Activated CD8-positive, alpha-beta T cell treated with anti-CD3 and anti-CD28 coated beads, Interleukin-2, amount 10 ng/mL, durations not matched to agents 7 days and 5 days (primary cell): ENCODE measurements around the gene GLIS1. TPM values are rescaled to one million over a fixed set of nuclear protein-coding genes. Genes with fewer than 3 reads are reported as not detected.

Experiments used
- ATAC-seq: fragments of 150-1000 bp; cut with Tn5 transposase; one replicate; pipeline ENCODE4 v1.10.0; 2021; ENCODE audit warnings: moderate library complexity
- CTCF ChIA-PET: fragments of 350-600 bp; sonication (Branson Sonifier 250); formaldehyde crosslinking; loops from one replicate; lab custom pipeline; 2021; ENCODE audit warnings: antibody characterized with exemption; lab: Charles Lee
- POLR2A ChIA-PET: fragments of 350-600 bp; sonication (Branson Sonifier 250); formaldehyde crosslinking; loops from one replicate; lab custom pipeline; 2021; ENCODE audit warnings: antibody characterized with exemption; lab: Charles Lee
- DNase-seq: peaks from one replicate; pipeline ENCODE4 v3.0.0-alpha.2; 2020
- H3K27ac Mint-ChIP-seq: one replicate; pipeline ENCODE4 v1.8.0; 2021; ENCODE audit warnings: mild to moderate bottlenecking, mixed read lengths
- H3K27me3 Mint-ChIP-seq: one replicate; pipeline ENCODE4 v1.8.0; 2021; ENCODE audit warnings: low read depth, mixed read lengths
- H3K36me3 Mint-ChIP-seq: one replicate; pipeline ENCODE4 v1.8.0; 2021; ENCODE audit warnings: low read depth, mixed read lengths
- H3K4me1 Mint-ChIP-seq: one replicate; pipeline ENCODE4 v1.8.0; 2021; ENCODE audit warnings: low read depth, mixed read lengths
- H3K4me3 Mint-ChIP-seq: one replicate; pipeline ENCODE4 v1.8.0; 2021; ENCODE audit warnings: mild to moderate bottlenecking, mixed read lengths
- H3K9me3 Mint-ChIP-seq: one replicate; pipeline ENCODE4 v1.8.0; 2022; ENCODE audit warnings: mixed read lengths; ENCODE audit not compliant: insufficient read depth
- total RNA-seq, 2 experiments: library from RNA; stranded (reverse); gene quantifications; one replicate each; pipeline ENCODE4 v1.2.3, GENCODE V29; 2021

The GLIS1 gene
- total RNA-seq: not detected

GRCh38 chr1:53739109-53739681 is at the start of gene GLIS1:
TSS of gene GLIS1 (minus strand) at chr1:53739164. CDS start at chr1:53738064, 1,100 bp downstream.
- H3K9me3 Mint-ChIP-seq: peaks cover 6% of the 10 kb centered on the region
- ATAC-seq (peak; percentile 97), DNase-seq (peak; percentile 67)
- peaks cover 7% of the 10 kb centered on the region for H3K4me1 Mint-ChIP-seq
- ChIA-PET CTCF (no interaction called here), POLR2A (no interaction called here)
- H3K36me3 Mint-ChIP-seq: peaks cover 3% of the 10 kb centered on the region
- H3K27me3 Mint-ChIP-seq: peaks cover 68% of the 10 kb centered on the region
- H3K4me3 Mint-ChIP-seq: peak within 1 kb of the TSS; percentile 58
- H3K27ac Mint-ChIP-seq: no peak within 1 kb of the TSS

DNA sequence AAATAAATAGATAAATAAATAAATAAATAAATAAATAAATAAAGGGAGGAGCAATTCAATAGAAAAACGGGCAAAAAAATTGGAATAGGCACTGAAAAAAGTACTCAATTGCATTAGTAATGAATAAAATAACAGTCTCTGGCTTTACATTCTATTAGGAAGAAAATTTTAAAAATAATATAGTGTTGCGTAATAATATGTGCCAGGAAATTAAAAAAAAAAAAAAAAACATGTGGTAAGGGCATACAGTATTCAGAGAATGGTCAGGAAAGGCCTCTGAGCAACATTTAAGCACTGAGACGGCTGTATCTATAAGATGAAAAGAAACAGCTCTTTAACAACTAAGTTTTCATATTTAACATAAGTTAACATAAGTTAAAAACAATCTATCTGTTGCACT is 48.7 kb upstream of the GLIS1 start:
- DNase-seq: no peak
- Mint-ChIP-seq H3K4me1 (peaks cover 14% of the 10 kb centered on the region), H3K4me3 (no peak overlapping the region), H3K36me3 (peaks cover 42% of the 10 kb centered on the region), H3K27me3 (no peaks in the 10 kb centered on the region), H3K27ac (no peak overlapping the region), H3K9me3 (no peaks in the 10 kb centered on the region)
- POLR2A ChIA-PET: interaction anchor here (0.7 kb wide), 1 partner anchor 148 kb away, joined by 3 read pairs; no protein-coding TSS in a partner anchor
- ATAC-seq: no peak
- CTCF ChIA-PET: no interaction called here

DNA sequence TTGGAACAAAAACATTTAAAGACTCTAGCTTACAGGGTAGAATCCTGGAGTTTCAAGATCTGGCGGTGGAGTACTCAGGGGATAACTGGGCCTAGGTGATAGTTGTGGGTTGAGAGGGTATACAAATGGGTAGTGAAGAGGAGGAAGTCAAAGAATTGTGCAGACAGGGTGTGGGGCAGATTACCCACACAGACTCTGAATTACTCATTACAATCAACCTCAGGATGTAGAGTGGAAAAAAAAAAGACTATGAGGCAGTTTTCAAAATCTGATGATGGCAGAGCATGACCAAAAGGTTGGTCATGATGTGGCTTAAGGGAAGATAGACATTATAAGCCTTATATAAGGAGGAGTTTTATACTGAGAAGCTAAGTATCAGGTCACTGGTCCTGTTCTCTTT is 44.1 kb upstream of the GLIS1 start:
- Mint-ChIP-seq H3K9me3 (no peaks in the 10 kb centered on the region), H3K36me3 (peaks cover 43% of the 10 kb centered on the region), H3K4me3 (no peak overlapping the region), H3K27ac (peak overlapping the region; percentile 27), H3K4me1 (peaks cover 14% of the 10 kb centered on the region), H3K27me3 (no peaks in the 10 kb centered on the region)
- ChIA-PET CTCF (no interaction called here), POLR2A (no interaction called here)
- ATAC-seq: peak; percentile 81
- DNase-seq: peak; percentile 33

DNA sequence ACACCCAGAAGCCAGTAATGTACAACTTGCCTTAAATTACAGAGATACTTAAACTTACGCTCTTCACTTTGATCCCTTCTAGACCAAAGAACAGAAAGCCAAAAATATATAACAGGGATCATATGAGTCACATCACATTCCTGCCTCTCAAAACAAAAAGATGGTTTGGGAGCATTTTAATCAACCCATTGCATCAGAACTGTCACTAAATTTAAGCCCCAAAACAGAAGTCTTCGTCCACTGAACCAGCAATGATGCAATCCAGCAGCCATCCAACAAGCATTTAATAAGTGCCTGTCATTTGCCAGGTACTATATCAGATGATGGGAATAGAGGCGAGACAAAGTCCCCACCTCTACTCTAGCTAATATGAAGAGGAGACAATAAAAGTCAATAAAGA is 42.7 kb upstream of the GLIS1 start:
- H3K27ac Mint-ChIP-seq: no peak overlapping the region
- H3K36me3 Mint-ChIP-seq: peaks cover 46% of the 10 kb centered on the region
- no peak for ATAC-seq
- H3K27me3 Mint-ChIP-seq: no peaks in the 10 kb centered on the region
- ChIA-PET POLR2A (interaction anchor here (0.7 kb wide), 1 partner anchor 9 kb away, joined by 4 read pairs; no protein-coding TSS in a partner anchor), CTCF (no interaction called here)
- H3K4me1 Mint-ChIP-seq: peaks cover 14% of the 10 kb centered on the region
- H3K9me3 Mint-ChIP-seq: no peaks in the 10 kb centered on the region
- no peak for DNase-seq
- no peak overlapping the region for H3K4me3 Mint-ChIP-seq

DNA sequence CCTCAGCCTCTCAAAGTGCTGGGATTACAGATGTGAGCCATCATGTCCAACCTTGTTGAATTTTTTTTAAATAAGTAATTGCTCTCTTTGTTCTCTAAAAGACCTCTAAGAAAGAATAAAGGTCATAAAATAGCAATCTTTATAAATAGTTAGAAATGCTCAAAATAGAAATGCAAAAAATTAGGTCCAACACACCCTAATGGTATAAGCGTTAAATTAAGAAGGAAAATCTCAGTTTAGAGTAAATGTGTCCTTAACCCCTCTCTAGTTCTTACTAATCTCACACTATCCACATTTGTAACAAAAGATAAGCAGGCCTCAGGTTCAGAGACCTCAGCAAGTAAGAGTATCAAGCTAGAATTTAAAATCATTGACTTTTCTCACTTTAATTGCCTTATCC is 38.3 kb upstream of the GLIS1 start:
- no peak for DNase-seq
- Mint-ChIP-seq H3K9me3 (no peaks in the 10 kb centered on the region), H3K4me3 (no peak overlapping the region), H3K27me3 (no peaks in the 10 kb centered on the region), H3K4me1 (no peaks in the 10 kb centered on the region), H3K27ac (no peak overlapping the region), H3K36me3 (peaks cover 31% of the 10 kb centered on the region)
- POLR2A ChIA-PET: no interaction called here
- CTCF ChIA-PET: no interaction called here
- ATAC-seq: no peak

GRCh38 chr1:53771648-53772047 is 32.7 kb upstream of the GLIS1 start:
- ATAC-seq: no peak

DNA sequence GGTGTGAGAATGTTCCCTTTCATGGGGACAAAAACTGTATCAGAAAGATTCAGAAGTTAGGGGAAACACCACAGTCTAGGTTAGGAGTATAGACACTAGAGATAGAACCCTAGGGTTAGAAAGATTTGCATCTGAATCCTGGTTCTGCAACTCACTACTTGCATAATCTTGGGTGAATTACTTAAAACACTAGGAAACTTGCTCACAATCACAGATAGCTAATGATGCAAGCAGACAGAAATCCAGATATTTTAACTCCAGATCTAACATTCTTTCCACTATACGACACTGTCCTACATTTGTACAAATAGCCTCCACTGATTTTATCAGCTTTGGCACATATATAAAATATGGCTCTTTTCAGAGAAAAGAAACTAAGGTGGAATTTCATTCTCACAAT is 30.8 kb upstream of the GLIS1 start:
- ChIA-PET POLR2A (no interaction called here), CTCF (no interaction called here)
- Mint-ChIP-seq H3K9me3 (no peaks in the 10 kb centered on the region), H3K36me3 (peaks cover 47% of the 10 kb centered on the region), H3K4me3 (no peak overlapping the region), H3K27me3 (no peaks in the 10 kb centered on the region), H3K27ac (no peak overlapping the region), H3K4me1 (peaks cover 31% of the 10 kb centered on the region)
- DNase-seq (no peak), ATAC-seq (no peak)

More at GRCh38 chr1:53771648-53772047, 32.7 kb upstream of the GLIS1 start:
- POLR2A ChIA-PET: no interaction called here
- Mint-ChIP-seq H3K9me3 (no peaks in the 10 kb centered on the region), H3K4me1 (peaks cover 12% of the 10 kb centered on the region), H3K27me3 (no peaks in the 10 kb centered on the region), H3K4me3 (no peak overlapping the region), H3K27ac (no peak overlapping the region), H3K36me3 (peaks cover 38% of the 10 kb centered on the region)
- no peak for DNase-seq
- CTCF ChIA-PET: interaction anchor here (1.5 to 2.3 kb wide), 2 partner anchors 18 to 39 kb away, joined by 3 to 10 read pairs; no protein-coding TSS in a partner anchor

- POLR2A ChIA-PET: no interaction called here
- Mint-ChIP-seq H3K4me3 (no peak overlapping the region), H3K27ac (no peak overlapping the region), H3K9me3 (no peaks in the 10 kb centered on the region), H3K36me3 (peaks cover 50% of the 10 kb centered on the region), H3K27me3 (no peaks in the 10 kb centered on the region), H3K4me1 (peaks cover 31% of the 10 kb centered on the region)
- CTCF ChIA-PET: no interaction called here
- no peak for DNase-seq
- no peak for ATAC-seq
Observed at GRCh38 chr1:53769184-53769583, 30.2 kb upstream of the GLIS1 start.

GRCh38 chr1:53766831-53767405 is 28.0 kb upstream of the GLIS1 start:
- ATAC-seq: peak; percentile 21
- Mint-ChIP-seq H3K27ac (peak overlapping the region; percentile 61), H3K4me3 (peak overlapping the region; percentile 50)

GRCh38 chr1:53766194-53766742 is 27.3 kb upstream of the GLIS1 start:
- ChIA-PET POLR2A (no interaction called here), CTCF (no interaction called here)
- Mint-ChIP-seq H3K27ac (peak overlapping the region; percentile 72), H3K9me3 (no peaks in the 10 kb centered on the region), H3K36me3 (peaks cover 48% of the 10 kb centered on the region), H3K4me3 (no peak overlapping the region), H3K4me1 (peaks cover 31% of the 10 kb centered on the region), H3K27me3 (no peaks in the 10 kb centered on the region)
- ATAC-seq: peak; percentile 21
- DNase-seq: no peak

More at GRCh38 chr1:53766831-53767405, 28.0 kb upstream of the GLIS1 start:
- ChIA-PET CTCF (interaction anchor here (0.8 kb wide), 1 partner anchor 9 kb away, joined by 3 read pairs; no protein-coding TSS in a partner anchor), POLR2A (interaction anchor here (0.6 kb wide), 1 partner anchor 31 kb away, joined by 4 read pairs; no protein-coding TSS in a partner anchor)
- Mint-ChIP-seq H3K9me3 (no peaks in the 10 kb centered on the region), H3K4me1 (peaks cover 31% of the 10 kb centered on the region), H3K27me3 (no peaks in the 10 kb centered on the region), H3K36me3 (peaks cover 50% of the 10 kb centered on the region)
- no peak for DNase-seq

DNA sequence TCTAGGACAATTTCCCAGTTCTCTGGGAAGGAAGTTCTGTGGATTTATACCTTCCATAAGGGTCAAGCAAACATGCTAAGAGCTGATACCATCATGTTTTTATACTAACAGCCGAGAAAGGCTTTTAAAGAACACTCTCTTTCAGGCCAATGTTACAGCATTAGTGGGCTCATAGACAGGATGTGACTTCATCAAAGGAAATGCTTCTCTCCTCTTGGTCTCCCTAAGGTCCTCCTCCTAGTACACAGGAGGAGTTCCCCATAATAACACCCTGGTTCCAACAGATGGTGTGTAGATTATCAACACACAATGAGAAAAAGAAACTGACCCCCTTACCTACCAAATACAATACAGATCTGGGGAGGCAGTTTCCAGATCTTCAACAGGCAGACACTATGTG is 26.7 kb upstream of the GLIS1 start:
- peak overlapping the region; percentile 72 for H3K27ac Mint-ChIP-seq
- ATAC-seq: peak; percentile 88
- peaks cover 31% of the 10 kb centered on the region for H3K4me1 Mint-ChIP-seq
- no peaks in the 10 kb centered on the region for H3K27me3 Mint-ChIP-seq
- DNase-seq: no peak
- no peak overlapping the region for H3K4me3 Mint-ChIP-seq
- CTCF ChIA-PET: interaction anchor here (1.4 to 1.9 kb wide), 2 partner anchors 10 to 14 kb away, joined by 5 read pairs; no protein-coding TSS in a partner anchor
- no peaks in the 10 kb centered on the region for H3K9me3 Mint-ChIP-seq
- POLR2A ChIA-PET: no interaction called here
- peaks cover 43% of the 10 kb centered on the region for H3K36me3 Mint-ChIP-seq

DNA sequence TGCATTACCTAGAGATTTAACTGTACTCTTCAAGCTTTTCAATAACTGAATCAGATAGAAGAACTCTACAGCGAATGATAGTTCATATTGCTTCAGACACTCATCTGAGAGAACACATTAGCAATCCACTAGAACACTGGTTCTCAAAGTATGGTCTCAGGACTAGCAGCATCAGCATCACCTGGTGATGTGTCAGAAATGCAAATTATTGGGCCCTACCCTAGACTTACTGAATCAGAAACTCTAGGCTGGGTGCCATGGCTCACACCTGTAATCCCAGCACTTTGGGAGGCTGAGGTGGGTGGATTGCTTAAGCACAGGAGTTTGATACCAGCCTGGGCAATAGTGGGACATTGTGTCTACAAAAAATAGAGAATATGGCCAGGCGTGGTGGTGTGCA is 24.9 kb upstream of the GLIS1 start:
- DNase-seq: no peak
- H3K4me3 Mint-ChIP-seq: no peak overlapping the region
- H3K4me1 Mint-ChIP-seq: peaks cover 31% of the 10 kb centered on the region
- H3K27ac Mint-ChIP-seq: no peak overlapping the region
- ChIA-PET CTCF (interaction anchor here (1.9 to 3.3 kb wide), 2 partner anchors 8 to 10 kb away, joined by 5 to 11 read pairs; no protein-coding TSS in a partner anchor), POLR2A (no interaction called here)
- no peaks in the 10 kb centered on the region for H3K27me3 Mint-ChIP-seq
- ATAC-seq: no peak
- no peaks in the 10 kb centered on the region for H3K9me3 Mint-ChIP-seq
- peaks cover 38% of the 10 kb centered on the region for H3K36me3 Mint-ChIP-seq
